Measurements from ENCODE around the gene CRTAP. TPM values are rescaled to one million over a fixed set of nuclear protein-coding genes. Genes with fewer than 3 reads are reported as not detected.

The CRTAP gene
- total and polyA plus RNA-seq, 2 of the 13 experiments (the other 11 are each of a cell fraction or from before 2014, with no cell fraction given): 54.2 to 119 TPM

DNA sequence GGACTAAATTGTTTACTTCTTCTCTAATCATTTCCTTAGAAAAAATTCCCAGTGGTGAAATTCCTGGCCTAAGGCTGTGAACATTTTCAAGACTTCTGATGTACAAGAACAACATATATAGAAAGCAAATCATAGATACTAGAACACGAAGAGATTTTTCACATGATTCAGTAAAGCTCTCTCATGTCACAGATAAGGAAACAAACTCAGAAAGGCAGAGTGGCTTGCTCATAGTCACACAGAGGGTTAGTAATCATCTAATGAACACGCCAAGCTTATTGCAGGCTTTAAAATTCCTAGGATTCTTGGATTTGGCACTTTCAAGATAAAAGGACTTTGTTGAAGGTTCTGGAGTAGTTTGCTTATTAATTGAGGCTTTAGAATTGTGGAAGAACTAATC is 26.2 kb downstream of the CRTAP start:
- Histone ChIP-seq H3K9me3 (ENCODE audit: low read length) (no peaks in the 10 kb centered on the region), H2AFZ (ENCODE audit: low read length) (no peak overlapping the region), H3K36me3 (replicated peaks in 1 of 2; ENCODE audit: control insufficient read depth in 1 of 2, insufficient read depth in 2 of 2, low read length in 2 of 2) (peaks cover 3 to 24% of the 10 kb centered on the region in 2 experiments; a peak in 4 of 5 replicates), H3K9ac (ENCODE audit: insufficient read depth, low read depth, low read length) (no peak overlapping the region), H3K27me3 (ENCODE audit: control insufficient read depth in 1 of 2, insufficient read depth in 2 of 2, low read length in 2 of 2) (no peaks in the 10 kb centered on the region), H3K4me2 (ENCODE audit: low read depth, low read length) (no peak overlapping the region), H3K27ac (ENCODE audit: extremely low read length, insufficient read depth, low read length) (no peak overlapping the region), H4K20me1 (ENCODE audit: insufficient read depth, low read length) (no peaks in the 10 kb centered on the region), H3K4me3 (replicated peaks in 1 of 3; ENCODE audit: insufficient read depth in 1 of 3, low read depth in 2 of 3, low read length in 3 of 3) (no peak overlapping the region), H3K4me1 (ENCODE audit: insufficient read depth, low read length) (no peaks in the 10 kb centered on the region), H3K79me2 (ENCODE audit: insufficient read depth, low read length) (no peaks in the 10 kb centered on the region)
- CTCF ChIA-PET (ENCODE audit: low intra/inter-chr PET ratio, low total read pairs): no interaction called here
- TF ChIP-seq ZNF775 (CRISPR knock-in tag; IDR thresholded peaks at IDR 0.05; ENCODE audit: borderline replicate concordance) (no peak), EZH2 (conservative IDR thresholded peaks at IDR 0.05; ENCODE audit: low read depth, low read length) (no peak), ZNF3 (CRISPR knock-in tag; IDR thresholded peaks at IDR 0.05) (no peak), ZKSCAN8 (CRISPR knock-in tag; IDR thresholded peaks at IDR 0.05; ENCODE audit: borderline replicate concordance) (no peak), TEAD2 (CRISPR knock-in tag; IDR thresholded peaks at IDR 0.05) (no peak), CHCHD3 (CRISPR knock-in tag; IDR thresholded peaks at IDR 0.05) (no peak), HMG20B (CRISPR knock-in tag; conservative IDR thresholded peaks at IDR 0.05) (no peak)
- TF ChIP-seq, protein P1, sequence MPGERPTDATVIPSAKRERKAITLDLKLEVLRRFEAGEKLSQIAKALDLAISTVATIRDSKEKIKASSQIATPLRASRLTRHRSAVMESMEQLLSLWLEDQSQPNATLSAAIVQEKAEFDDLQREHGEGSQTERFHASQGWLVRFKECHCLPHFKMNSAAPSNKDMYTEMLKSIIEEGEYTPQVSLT (CRISPR knock-in tag; IDR thresholded peaks at IDR 0.05; ENCODE audit: borderline replicate concordance, low read depth): no peak
- no peak for DNase-seq (ENCODE audit: low spot score)
- FAIRE-seq: no peak
- ATAC-seq: no peak
- in situ Hi-C loops (cut with HindIII; ENCODE audit: extremely low pct_ligation_motif_present, low pct_unique_long_range_greater_than_20kb) (no loop called here), intact Hi-C loops (cut with micrococcal nuclease; ENCODE audit: unreplicated experiment) (loop anchor here (10.0 kb wide), 1 partner anchor 645 kb away; no protein-coding TSS in a partner anchor)
- 89% methylated on average over 2 of the region's 2 CpGs for WGBS (ENCODE audit: low lambda C conversion rate)
- POLR2A ChIA-PET: no interaction called here
- BruUV-seq (replicated peaks): no TSS peak

DNA sequence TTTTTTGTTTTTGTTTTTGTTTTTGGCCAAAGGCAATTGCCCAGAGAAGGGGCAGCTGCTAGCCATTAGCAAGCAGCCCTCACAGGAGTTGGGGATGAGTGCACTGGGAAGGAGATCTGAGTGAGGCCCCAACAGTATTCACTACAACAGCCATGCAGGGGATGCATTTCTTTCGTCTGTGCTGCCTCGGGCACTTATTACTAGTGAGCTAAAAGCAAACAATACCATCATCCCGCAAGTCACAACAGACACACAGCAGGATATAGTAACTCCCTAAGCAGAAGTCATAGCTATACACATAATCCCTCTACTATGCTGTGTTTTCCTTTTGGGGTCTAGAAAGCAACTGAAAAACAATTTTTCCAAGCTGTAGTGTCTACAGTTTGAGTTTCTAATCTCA is 27.2 kb downstream of the CRTAP start:
- FAIRE-seq (no peak), DNase-seq (ENCODE audit: low spot score) (no peak), ATAC-seq (no peak)
- Histone ChIP-seq H3K27me3 (ENCODE audit: control insufficient read depth in 1 of 2, insufficient read depth in 2 of 2, low read length in 2 of 2) (no peaks in the 10 kb centered on the region), H3K36me3 (replicated peaks in 1 of 2; ENCODE audit: control insufficient read depth in 1 of 2, insufficient read depth in 2 of 2, low read length in 2 of 2) (peaks cover 3 to 18% of the 10 kb centered on the region in 2 experiments; a peak in 3 of 5 replicates), H3K4me1 (ENCODE audit: insufficient read depth, low read length) (no peaks in the 10 kb centered on the region), H4K20me1 (ENCODE audit: insufficient read depth, low read length) (no peaks in the 10 kb centered on the region), H3K9ac (ENCODE audit: insufficient read depth, low read depth, low read length) (no peak overlapping the region), H3K27ac (ENCODE audit: extremely low read length, insufficient read depth, low read length) (no peak overlapping the region), H3K4me3 (replicated peaks in 1 of 3; ENCODE audit: insufficient read depth in 1 of 3, low read depth in 2 of 3, low read length in 3 of 3) (no peak overlapping the region), H2AFZ (ENCODE audit: low read length) (no peak overlapping the region), H3K79me2 (ENCODE audit: insufficient read depth, low read length) (no peaks in the 10 kb centered on the region), H3K4me2 (ENCODE audit: low read depth, low read length) (no peak overlapping the region), H3K9me3 (ENCODE audit: low read length) (no peaks in the 10 kb centered on the region)
- ChIA-PET POLR2A (no interaction called here), CTCF (ENCODE audit: low intra/inter-chr PET ratio, low total read pairs) (no interaction called here)
- 97% methylated on average over 3 of the region's 3 CpGs for WGBS (ENCODE audit: low lambda C conversion rate)
- no TSS peak for BruUV-seq (replicated peaks)
- TF ChIP-seq KAT2B (IDR thresholded peaks at IDR 0.05; ENCODE audit: borderline replicate concordance, low read depth, low read length) (no peak), KDM4B (CRISPR knock-in tag; IDR thresholded peaks at IDR 0.05) (no peak), ZNF44 (CRISPR knock-in tag; IDR thresholded peaks at IDR 0.05) (no peak), ZIK1 (CRISPR knock-in tag; IDR thresholded peaks at IDR 0.05; ENCODE audit: borderline replicate concordance, low read depth) (no peak), FOXO1 (CRISPR knock-in tag; IDR thresholded peaks at IDR 0.05) (no peak)
- TF ChIP-seq, protein P2, sequence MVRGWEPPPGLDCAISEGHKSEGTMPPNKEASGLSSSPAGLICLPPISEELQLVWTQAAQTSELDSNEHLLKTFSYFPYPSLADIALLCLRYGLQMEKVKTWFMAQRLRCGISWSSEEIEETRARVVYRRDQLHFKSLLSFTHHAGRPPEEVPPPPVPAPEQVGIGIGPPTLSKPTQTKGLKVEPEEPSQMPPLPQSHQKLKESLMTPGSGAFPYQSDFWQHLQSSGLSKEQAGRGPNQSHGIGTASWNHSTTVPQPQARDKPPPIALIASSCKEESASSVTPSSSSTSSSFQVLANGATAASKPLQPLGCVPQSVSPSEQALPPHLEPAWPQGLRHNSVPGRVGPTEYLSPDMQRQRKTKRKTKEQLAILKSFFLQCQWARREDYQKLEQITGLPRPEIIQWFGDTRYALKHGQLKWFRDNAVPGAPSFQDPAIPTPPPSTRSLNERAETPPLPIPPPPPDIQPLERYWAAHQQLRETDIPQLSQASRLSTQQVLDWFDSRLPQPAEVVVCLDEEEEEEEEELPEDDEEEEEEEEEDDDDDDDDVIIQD (CRISPR knock-in tag; IDR thresholded peaks at IDR 0.05; ENCODE audit: low read depth): no peak
- in situ Hi-C loops (cut with HindIII; ENCODE audit: extremely low pct_ligation_motif_present, low pct_unique_long_range_greater_than_20kb) (no loop called here), intact Hi-C loops (cut with micrococcal nuclease; ENCODE audit: unreplicated experiment) (no loop called here)

All from HepG2 (cell line).